Medulla oblongata (tissue), 1 donor: ENCODE data around the gene JMJD7.

ENCODE experiments used
- DNase-seq: peaks from one replicate; pipeline ENCODE4 v3.0.0-alpha.2; 2015; ENCODE audit errors: extremely low spot score

The JMJD7 gene

DNA sequence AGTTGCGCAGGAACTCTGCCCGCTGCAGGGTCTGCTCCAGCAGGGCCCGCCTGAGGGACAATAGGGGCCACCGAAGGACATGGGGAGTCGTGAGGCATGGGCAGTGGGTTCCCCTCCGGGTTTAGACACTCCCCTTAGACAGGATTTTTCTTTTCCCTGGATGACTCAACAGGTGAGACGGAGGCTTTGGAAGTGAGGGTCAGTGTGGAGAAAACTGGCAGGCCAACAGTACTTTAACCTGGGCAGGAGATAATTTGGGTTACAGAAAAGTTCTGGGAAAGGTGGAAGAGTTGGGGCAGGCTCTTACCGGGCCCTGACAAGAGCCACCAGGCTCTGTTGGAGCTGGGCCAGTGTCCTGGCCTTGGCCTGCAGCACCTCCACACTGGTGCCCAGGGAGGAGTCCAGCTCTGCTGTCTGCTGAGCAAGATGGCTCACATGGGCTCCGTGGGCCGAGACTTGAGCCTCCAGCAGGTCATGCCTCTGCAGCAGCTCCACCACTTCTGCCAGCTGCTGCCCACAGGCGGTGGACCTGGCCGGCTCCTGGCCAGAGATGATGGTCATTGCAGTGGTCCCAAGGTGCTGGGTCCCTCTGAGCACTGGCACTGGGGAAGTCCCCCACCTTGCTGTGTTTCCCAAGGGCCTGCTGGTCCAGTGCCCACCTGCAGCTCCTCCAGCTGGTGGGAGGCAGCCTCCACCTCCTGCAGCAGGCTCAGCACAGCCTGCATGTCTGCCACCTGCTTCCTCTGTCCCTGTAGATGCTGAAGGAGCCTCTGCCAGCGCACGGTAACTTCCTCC is 55.0 kb downstream of the JMJD7 start:
- DNase-seq: no peak

DNA sequence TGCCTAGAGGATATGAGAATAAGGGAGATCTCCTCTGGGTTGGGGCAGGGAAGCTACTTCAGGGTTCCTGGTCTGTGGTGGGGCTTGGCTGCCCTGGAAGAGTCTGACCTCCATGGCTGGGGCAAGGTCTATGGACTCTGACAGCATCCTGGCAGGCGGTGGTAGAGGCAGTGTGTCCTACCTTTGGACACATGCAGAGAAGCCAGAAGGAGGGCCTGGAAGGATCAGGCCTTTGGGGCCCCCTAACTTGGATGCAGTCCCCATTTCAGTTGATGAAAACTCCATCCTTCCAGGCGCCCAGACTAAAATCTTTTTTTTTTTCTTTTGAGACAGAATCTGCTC is 55.6 kb downstream of the JMJD7 start:
- DNase-seq: no peak

DNA sequence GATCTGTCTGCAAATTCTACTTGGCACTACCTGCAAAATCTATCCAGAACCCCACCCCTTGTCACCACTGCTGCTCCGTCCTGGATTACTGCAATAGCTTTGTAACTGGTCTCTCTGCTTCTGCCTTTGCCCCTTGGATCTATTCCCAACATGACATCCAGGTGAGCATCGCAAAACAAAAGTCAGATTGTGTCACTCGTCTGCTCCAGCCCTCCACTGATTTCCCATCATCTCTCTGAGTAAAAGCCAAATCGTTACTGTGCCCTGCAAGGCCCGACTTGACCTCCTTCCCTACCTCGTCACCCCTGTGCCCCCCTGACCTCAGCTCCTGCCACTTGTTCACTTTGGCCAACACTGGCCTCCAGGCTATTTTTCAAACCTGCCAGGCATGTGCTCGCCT is 56.6 kb downstream of the JMJD7 start:
- DNase-seq: no peak

DNA sequence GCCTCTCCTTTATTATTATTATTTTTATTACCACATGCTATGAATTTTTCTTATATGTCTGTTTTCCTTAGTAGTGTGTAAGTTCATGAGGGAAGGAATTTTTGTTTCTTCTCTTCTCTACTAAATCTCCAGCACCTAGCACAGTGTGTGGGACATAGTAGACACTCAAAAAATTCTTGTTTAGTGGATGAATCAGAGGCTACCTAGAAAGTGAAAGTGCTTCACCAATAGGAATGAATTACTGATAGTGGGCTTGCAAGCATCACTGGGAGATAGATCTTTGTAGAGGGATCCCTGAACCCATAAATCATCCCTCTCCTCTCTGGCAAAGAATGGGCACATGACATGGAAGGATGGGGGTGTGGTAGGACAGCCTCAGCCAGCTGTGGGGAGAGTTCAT is 57.4 kb downstream of the JMJD7 start:
- DNase-seq: no peak

DNA sequence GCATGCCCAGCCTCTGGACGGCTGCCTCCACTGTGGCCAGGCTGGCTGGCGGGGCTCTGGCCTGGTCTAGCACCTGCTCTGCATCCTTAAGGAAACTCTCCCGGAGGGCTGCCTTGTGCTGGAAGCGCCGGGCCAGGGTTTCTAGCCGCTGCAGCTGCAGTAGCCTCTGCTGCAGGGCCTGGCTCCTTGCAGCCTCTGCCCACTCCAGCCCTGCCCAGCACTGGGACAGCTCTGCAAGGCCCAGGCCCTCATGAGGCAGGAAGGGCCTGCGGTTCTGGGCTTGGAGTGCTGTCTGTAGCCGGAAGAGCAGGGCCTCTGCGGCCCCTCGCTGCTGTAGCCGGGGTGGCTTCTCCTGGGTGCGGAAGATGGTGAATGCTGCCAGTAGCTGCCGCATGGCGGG is 57.9 kb downstream of the JMJD7 start:
- no peak for DNase-seq

DNA sequence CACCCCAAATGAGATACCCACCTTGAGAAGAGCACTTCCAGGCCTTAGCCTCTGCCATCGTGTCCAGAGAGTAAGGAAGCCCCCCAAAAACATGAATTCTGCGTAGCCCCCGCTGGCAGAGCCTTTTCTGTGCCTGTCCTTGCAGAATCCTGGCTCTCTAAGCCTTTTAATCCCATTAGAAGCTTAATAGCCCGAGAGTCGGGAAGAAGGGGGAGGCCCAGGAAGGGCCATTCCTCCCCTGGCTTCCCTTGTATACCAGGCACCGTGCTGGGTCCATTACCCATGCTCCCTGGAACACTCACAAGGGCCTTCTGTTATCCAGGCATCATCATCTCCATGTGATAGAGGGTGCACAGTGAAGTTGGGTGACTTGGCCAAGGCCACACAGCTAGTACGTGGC is 58.8 kb downstream of the JMJD7 start:
- DNase-seq: no peak

DNA sequence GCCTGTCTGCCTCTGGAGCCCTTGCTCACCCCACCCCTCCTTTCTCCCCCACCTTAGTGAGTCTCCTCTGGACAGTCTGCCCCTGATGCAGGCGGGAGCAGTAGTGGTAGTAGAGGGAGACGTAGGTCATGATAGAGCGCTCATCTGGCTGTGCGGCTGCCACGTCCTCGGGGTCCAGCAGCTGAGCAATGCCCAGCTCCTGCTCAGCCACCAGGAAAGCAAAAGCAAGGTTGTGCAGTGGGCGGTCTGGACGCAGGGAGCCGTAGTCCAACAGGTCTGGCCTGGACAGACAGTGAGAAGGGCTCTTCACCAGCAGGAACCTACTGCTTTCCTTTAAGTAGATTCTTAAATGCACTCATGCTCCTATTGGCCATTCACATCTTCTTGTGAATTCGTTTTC is 59.3 kb downstream of the JMJD7 start:
- DNase-seq: no peak
